Endothelial cell of umbilical vein (primary cell): Measurements from ENCODE around the gene PRRT1B.

Source experiments
- CTCF ChIP-seq, 2 donors: IDR thresholded peaks; 1 replicate in 1 of 2; 2 replicates in 1 of 2; pipeline ENCODE4 v1.5.1; 2011; ENCODE audit warnings: low read length in 2 of 2, mild to moderate bottlenecking in 2 of 2, moderate library complexity in 2 of 2, control low read depth in 1 of 2, inconsistent platforms in 1 of 2, low read depth in 1 of 2; ENCODE audit not compliant: insufficient read depth in 1 of 2; ENCODE audit errors: extremely low read depth in 1 of 2
- EZH2 ChIP-seq: IDR thresholded peaks from 2 replicates; pipeline ENCODE4 v1.6.1; 2012; ENCODE audit warnings: borderline replicate concordance, low read depth, mild to moderate bottlenecking, moderate library complexity, low read length, inconsistent platforms; ENCODE audit not compliant: severe bottlenecking
- POLR2A ChIP-seq: IDR thresholded peaks from 2 replicates; pipeline ENCODE4 v1.6.1; 2012; ENCODE audit warnings: low read depth, mild to moderate bottlenecking, control low read depth, low read length

- TF ChIP-seq POLR2A (no peak), CTCF (IDR thresholded peaks at IDR 0.05; ENCODE audit: extremely low read depth in 1 of 2, insufficient read depth in 1 of 2, low read depth in 1 of 2, low read length in 2 of 2) (no peak), EZH2 (no peak)
These were observed 58.6 kb downstream of the PRRT1B start for GRCh38 chr9:131603711-131604439.
